ENCODE results near the gene IRX3.

- TF ChIP-seq POLR2A (IDR thresholded peaks at IDR 0.05; ENCODE audit: low read depth, low read length) (no peak), POLR2AphosphoS5 (IDR thresholded peaks at IDR 0.05; ENCODE audit: low read depth, low read length) (no peak), TAF1 (IDR thresholded peaks at IDR 0.05; ENCODE audit: borderline replicate concordance, low read depth, low read length) (no peak)
Measured at GRCh38 chr16:54303613-54304012, 17.0 kb upstream of the IRX3 start.
